H9 (cell line): Measurements from ENCODE around the gene TBC1D1. TPM values are rescaled to one million over a fixed set of nuclear protein-coding genes. Genes with fewer than 3 reads are reported as not detected.

Experiments
- DNase-seq: peaks from one replicate; pipeline ENCODE4 v3.0.0-alpha.2; 2017
- H2AFZ ChIP-seq: one replicate; pipeline ENCODE4 v1.6.1; 2013; ENCODE audit warnings: mild to moderate bottlenecking, low read length, control low read depth, moderate library complexity
- H2AK5ac ChIP-seq: 2 replicates; pipeline ENCODE4 v1.6.1; 2013; ENCODE audit warnings: low read length, control low read depth, mixed read lengths; ENCODE audit not compliant: insufficient read length
- H2BK120ac ChIP-seq: one replicate; pipeline ENCODE4 v1.6.1; 2013; ENCODE audit warnings: low read depth, mild to moderate bottlenecking, low read length, control low read depth, inconsistent platforms; ENCODE audit not compliant: poor library complexity, severe bottlenecking
- H2BK12ac ChIP-seq: 2 replicates; pipeline ENCODE4 v1.6.1; 2013; ENCODE audit warnings: low read length, control low read depth, mixed read lengths, low read depth; ENCODE audit not compliant: insufficient read length
- H2BK15ac ChIP-seq: 2 replicates; pipeline ENCODE4 v1.6.1; 2013; ENCODE audit warnings: low read depth, low read length, control low read depth
- H2BK20ac ChIP-seq: one replicate; pipeline ENCODE4 v1.6.1; 2013; ENCODE audit warnings: low read depth, mild to moderate bottlenecking, low read length, control low read depth, inconsistent platforms; ENCODE audit not compliant: poor library complexity, severe bottlenecking
- H2BK5ac ChIP-seq: 2 replicates; pipeline ENCODE4 v1.6.1; 2013; ENCODE audit warnings: low read length, control low read depth, mixed read lengths; ENCODE audit not compliant: insufficient read length
- H3K14ac ChIP-seq: 2 replicates; pipeline ENCODE4 v1.6.1; 2013; ENCODE audit warnings: low read length, control low read depth; ENCODE audit not compliant: insufficient read depth
- H3K18ac ChIP-seq: 2 replicates; pipeline ENCODE4 v1.6.1; 2013; ENCODE audit warnings: low read depth, mild to moderate bottlenecking, mixed read lengths, low read length, control low read depth; ENCODE audit not compliant: insufficient read length
- H3K23ac ChIP-seq: 2 replicates; pipeline ENCODE4 v1.6.1; 2013; ENCODE audit warnings: low read length, control low read depth, mixed read lengths, low read depth; ENCODE audit not compliant: insufficient read length
- H3K23me2 ChIP-seq: 2 replicates; pipeline ENCODE4 v1.6.1; 2013; ENCODE audit warnings: low read depth, mild to moderate bottlenecking, mixed read lengths, low read length, control low read depth; ENCODE audit not compliant: insufficient read length, poor library complexity, severe bottlenecking
- H3K27ac ChIP-seq: 2 replicates; pipeline ENCODE4 v1.5.1; 2013; ENCODE audit warnings: low read length, control low read depth, mixed read lengths, low read depth; ENCODE audit not compliant: insufficient read length
- H3K27me3 ChIP-seq: 2 replicates; pipeline ENCODE4 v1.6.1; 2013; ENCODE audit warnings: low read length, control low read depth, inconsistent platforms; ENCODE audit not compliant: insufficient read depth
- H3K4ac ChIP-seq: 2 replicates; pipeline ENCODE4 v1.6.1; 2013; ENCODE audit warnings: low read depth, mild to moderate bottlenecking, control low read depth, inconsistent platforms, low read length, moderate library complexity
- H3K4me1 ChIP-seq: 2 replicates; pipeline ENCODE4 v1.6.1; 2013; ENCODE audit warnings: low read length, control low read depth, inconsistent platforms; ENCODE audit not compliant: insufficient read depth
- H3K4me2 ChIP-seq: 2 replicates; pipeline ENCODE4 v1.6.1; 2013; ENCODE audit warnings: low read length, control low read depth, mixed read lengths; ENCODE audit not compliant: insufficient read length, insufficient read depth
- H3K56ac ChIP-seq: 2 replicates; pipeline ENCODE4 v1.6.1; 2013; ENCODE audit warnings: low read depth, mild to moderate bottlenecking, mixed read lengths, low read length, control low read depth; ENCODE audit not compliant: insufficient read length
- H3K79me1 ChIP-seq: 2 replicates; pipeline ENCODE4 v1.6.1; 2013; ENCODE audit warnings: low read depth, mild to moderate bottlenecking, moderate library complexity, low read length, control low read depth, inconsistent platforms; ENCODE audit not compliant: insufficient read depth, poor library complexity, severe bottlenecking
- H3K79me2 ChIP-seq: 2 replicates; pipeline ENCODE4 v1.6.1; 2013; ENCODE audit warnings: low read length, control low read depth, inconsistent platforms; ENCODE audit not compliant: insufficient read depth
- H3K9ac ChIP-seq: 2 replicates; pipeline ENCODE4 v1.6.1; 2013; ENCODE audit warnings: low read length, control low read depth, mixed read lengths; ENCODE audit not compliant: insufficient read length; ENCODE audit errors: extremely low read depth
- H3K9me3 ChIP-seq: one replicate; pipeline ENCODE4 v1.6.1; 2013; ENCODE audit warnings: low read depth, low read length, inconsistent platforms; ENCODE audit not compliant: control insufficient read depth
- H3T11ph ChIP-seq: one replicate; pipeline ENCODE4 v1.6.1; 2013; ENCODE audit warnings: mild to moderate bottlenecking, low read length, control low read depth, inconsistent platforms
- H4K20me1 ChIP-seq: one replicate; pipeline ENCODE4 v1.6.1; 2013; ENCODE audit not compliant: control insufficient read depth, insufficient read length, insufficient read depth
- H4K5ac ChIP-seq: 2 replicates; pipeline ENCODE4 v1.6.1; 2013; ENCODE audit warnings: low read depth, mild to moderate bottlenecking, mixed read lengths, low read length, control low read depth; ENCODE audit not compliant: insufficient read length
- H4K8ac ChIP-seq: replicated peaks from 2 replicates; pipeline ENCODE4 v1.6.1; 2013; ENCODE audit warnings: low read length, control low read depth, mixed read lengths, low read depth; ENCODE audit not compliant: insufficient read length
- H4K91ac ChIP-seq: 2 replicates; pipeline ENCODE4 v1.6.1; 2013; ENCODE audit warnings: low read depth, mild to moderate bottlenecking, moderate library complexity, mixed read lengths, low read length, control low read depth; ENCODE audit not compliant: insufficient read length
- H3K27ac Mint-ChIP-seq, 3 experiments: 2 replicates in 2 of 3; 3 replicates in 1 of 3; pipeline ENCODE4 v1.8.0; 2020 to 2021; ENCODE audit warnings: mixed read lengths in 3 of 3, mild to moderate bottlenecking in 1 of 3, moderate library complexity in 1 of 3
- H3K27me3 Mint-ChIP-seq: 2 replicates; pipeline ENCODE4 v1.8.0; 2021; ENCODE audit warnings: low read depth, mild to moderate bottlenecking, moderate library complexity, mixed read lengths
- H3K36me3 Mint-ChIP-seq, 3 experiments: 2 replicates in 2 of 3; 3 replicates in 1 of 3; pipeline ENCODE4 v1.8.0; 2020 to 2021; ENCODE audit warnings: low read depth in 3 of 3, mixed read lengths in 3 of 3; ENCODE audit not compliant: insufficient read depth in 1 of 3
- H3K4me1 Mint-ChIP-seq, 2 experiments: 2 replicates each; pipeline ENCODE4 v1.8.0; 2020; ENCODE audit warnings: mixed read lengths in 2 of 2
- H3K4me3 Mint-ChIP-seq, 2 experiments: 2 replicates in 1 of 2; 3 replicates in 1 of 2; pipeline ENCODE4 v1.8.0; 2020 to 2021; ENCODE audit warnings: mild to moderate bottlenecking in 2 of 2, mixed read lengths in 2 of 2, moderate library complexity in 1 of 2
- H3K9me3 Mint-ChIP-seq, 2 experiments: 2 replicates in 1 of 2; 3 replicates in 1 of 2; pipeline ENCODE4 v1.8.0; 2020; ENCODE audit warnings: mild to moderate bottlenecking in 2 of 2, mixed read lengths in 2 of 2, moderate library complexity in 1 of 2
- WGBS: extraction: QIAGEN DNeasy Blood & Tissue Kit; methylation state at CpG from one replicate; pipeline ENCODE4 v1.1.7; 2013; ENCODE audit warnings: missing lambda C conversion rate, low lambda C conversion rate, mixed read lengths; ENCODE audit not compliant: insufficient read length; ENCODE audit errors: extremely low coverage; 5-methylcytosine and 5-hydroxymethylcytosine counted together
- total RNA-seq: library from RNA; stranded (reverse); gene quantifications from 2 replicates; pipeline ENCODE4 v1.2.1, GENCODE V29; 2021
- TF ChIP-seq, protein P1 (sequence below): fragments of 200-600 bp; sonication (generic); conservative IDR thresholded peaks from 3 replicates; pipeline ENCODE4 v1.8.0; 2021; ENCODE audit warnings: antibody characterized with exemption, mild to moderate bottlenecking

TBC1D1 gene
- total RNA-seq, 1 experiment from 2014 or later = 109 TPM

DNA sequence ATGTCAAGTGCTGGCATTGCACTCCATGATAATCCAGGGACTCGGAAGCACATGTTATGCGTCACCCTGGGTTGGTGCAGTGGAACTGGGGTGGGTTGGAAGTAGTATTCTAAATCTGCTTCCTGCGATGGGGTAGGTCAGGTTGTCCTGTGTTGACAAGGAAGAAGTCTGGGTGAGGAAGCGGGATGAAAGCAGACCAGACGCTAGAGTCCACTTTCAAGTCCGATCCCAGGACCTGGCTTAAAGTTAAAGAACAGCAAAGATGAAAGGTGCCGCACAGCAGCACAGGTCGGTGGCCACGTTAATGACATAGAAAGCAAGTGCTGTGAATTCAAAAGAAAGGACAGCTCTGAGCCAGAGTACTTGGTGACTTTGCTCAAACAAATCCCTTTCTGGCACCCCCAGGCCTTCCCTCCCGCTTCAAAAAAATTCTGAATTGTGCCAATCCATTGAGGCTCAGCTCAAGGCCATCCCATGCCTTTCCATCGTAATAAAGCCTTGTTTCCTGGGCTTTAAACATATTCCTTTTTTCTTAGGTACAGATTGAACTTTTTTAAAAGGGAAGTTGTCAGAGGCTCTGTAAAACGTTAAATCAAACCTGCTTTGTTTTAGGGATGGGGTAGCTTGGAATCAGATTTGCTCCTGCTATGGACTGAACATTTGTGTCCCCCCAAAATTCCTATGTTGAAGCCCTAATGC lies 187.1 kb downstream of the TBC1D1 start:
- TF ChIP-seq, protein P1, sequence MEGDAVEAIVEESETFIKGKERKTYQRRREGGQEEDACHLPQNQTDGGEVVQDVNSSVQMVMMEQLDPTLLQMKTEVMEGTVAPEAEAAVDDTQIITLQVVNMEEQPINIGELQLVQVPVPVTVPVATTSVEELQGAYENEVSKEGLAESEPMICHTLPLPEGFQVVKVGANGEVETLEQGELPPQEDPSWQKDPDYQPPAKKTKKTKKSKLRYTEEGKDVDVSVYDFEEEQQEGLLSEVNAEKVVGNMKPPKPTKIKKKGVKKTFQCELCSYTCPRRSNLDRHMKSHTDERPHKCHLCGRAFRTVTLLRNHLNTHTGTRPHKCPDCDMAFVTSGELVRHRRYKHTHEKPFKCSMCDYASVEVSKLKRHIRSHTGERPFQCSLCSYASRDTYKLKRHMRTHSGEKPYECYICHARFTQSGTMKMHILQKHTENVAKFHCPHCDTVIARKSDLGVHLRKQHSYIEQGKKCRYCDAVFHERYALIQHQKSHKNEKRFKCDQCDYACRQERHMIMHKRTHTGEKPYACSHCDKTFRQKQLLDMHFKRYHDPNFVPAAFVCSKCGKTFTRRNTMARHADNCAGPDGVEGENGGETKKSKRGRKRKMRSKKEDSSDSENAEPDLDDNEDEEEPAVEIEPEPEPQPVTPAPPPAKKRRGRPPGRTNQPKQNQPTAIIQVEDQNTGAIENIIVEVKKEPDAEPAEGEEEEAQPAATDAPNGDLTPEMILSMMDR = no peak
- peaks cover 2% of the 10 kb centered on the region for H3K79me1 ChIP-seq
- no peak overlapping the region for H3K9ac ChIP-seq
- no peak overlapping the region for H2BK12ac ChIP-seq
- no peak overlapping the region for H2BK120ac ChIP-seq
- no peak overlapping the region for H3K56ac ChIP-seq
- H3K4ac ChIP-seq = no peak overlapping the region
- H3K27ac Mint-ChIP-seq = no peak overlapping the region; a peak in 1 of 7 replicates
- no peaks in the 10 kb centered on the region for H3K4me1 ChIP-seq
- no peaks in the 10 kb centered on the region for H3K79me2 ChIP-seq
- H3K27me3 ChIP-seq = no peaks in the 10 kb centered on the region
- no peak overlapping the region for H3K27ac ChIP-seq
- no peak overlapping the region for H2BK5ac ChIP-seq
- H3T11ph ChIP-seq = no peak overlapping the region
- H3K23ac ChIP-seq = no peak overlapping the region
- no peak overlapping the region for H3K4me3 Mint-ChIP-seq
- H4K5ac ChIP-seq = no peak overlapping the region
- no peaks in the 10 kb centered on the region; a peak in 1 of 5 replicates for H3K9me3 Mint-ChIP-seq
- H4K8ac ChIP-seq = no peak overlapping the region
- no peak for DNase-seq
- no CpG with 5 or more reads among the region's 12 CpGs for WGBS
- peaks cover 0 to 2% of the 10 kb centered on the region in 2 experiments; a peak in 2 of 4 replicates for H3K4me1 Mint-ChIP-seq
- no peaks in the 10 kb centered on the region for H4K20me1 ChIP-seq
- H2AK5ac ChIP-seq = no peak overlapping the region
- H3K23me2 ChIP-seq = no peaks in the 10 kb centered on the region
- H3K9me3 ChIP-seq = no peaks in the 10 kb centered on the region
- peaks cover 9 to 13% (median 12%) of the 10 kb centered on the region in 3 experiments for H3K36me3 Mint-ChIP-seq
- no peak overlapping the region for H4K91ac ChIP-seq
- H2BK15ac ChIP-seq = no peak overlapping the region
- no peak overlapping the region for H2BK20ac ChIP-seq
- H3K4me2 ChIP-seq = no peak overlapping the region
- no peak overlapping the region for H2AFZ ChIP-seq
- H3K27me3 Mint-ChIP-seq = no peaks in the 10 kb centered on the region
- no peak overlapping the region for H3K18ac ChIP-seq
- H3K14ac ChIP-seq = no peak overlapping the region
